ENCODE data around the gene IGFBP4. TPM values are rescaled to one million over a fixed set of nuclear protein-coding genes. Genes with fewer than 3 reads are reported as not detected.

The IGFBP4 gene
- total RNA-seq, 4 donors from 2014 or later, result 98.4 to 302 (median 166) TPM

- TF ChIP-seq POLR2AphosphoS5 (IDR thresholded peaks at IDR 0.05) (peak in 1 of 3 donors; percentile 26), CTCF (IDR thresholded peaks at IDR 0.05) (no peak), EP300 (IDR thresholded peaks at IDR 0.05; ENCODE audit: low read depth) (no peak), POLR2A (IDR thresholded peaks at IDR 0.05) (no peak)
- Histone ChIP-seq H3K36me3 (no peaks in the 10 kb centered on the region), H3K27ac (peak overlapping the region; percentile 61 to 85 (median 78)), H3K9me3 (no peaks in the 10 kb centered on the region), H3K4me3 (no peak overlapping the region), H3K4me1 (peaks cover 19 to 43% (median 27%) of the 10 kb centered on the region in 4 donors), H3K27me3 (no peaks in the 10 kb centered on the region)
- in situ Hi-C loops (cut with MboI; ENCODE audit: low pct_ligation_motif_present in 1 of 4, low pct_unique_long_range_greater_than_20kb in 1 of 4, low sequenced_read_pairs in 3 of 4) (no loop called here), intact Hi-C loops (cut with DNase I; ENCODE audit: low total_unique reads) (no loop called here)
- no peak for DNase-seq
- WGBS, 2 donors (ENCODE audit: low coverage in 1 of 2), result 74 to 76% methylated on average over 3 to 6 of the region's 6 CpGs
Observed at GRCh38 chr17:40471846-40472732, 28.8 kb downstream of the IGFBP4 start.

DNA sequence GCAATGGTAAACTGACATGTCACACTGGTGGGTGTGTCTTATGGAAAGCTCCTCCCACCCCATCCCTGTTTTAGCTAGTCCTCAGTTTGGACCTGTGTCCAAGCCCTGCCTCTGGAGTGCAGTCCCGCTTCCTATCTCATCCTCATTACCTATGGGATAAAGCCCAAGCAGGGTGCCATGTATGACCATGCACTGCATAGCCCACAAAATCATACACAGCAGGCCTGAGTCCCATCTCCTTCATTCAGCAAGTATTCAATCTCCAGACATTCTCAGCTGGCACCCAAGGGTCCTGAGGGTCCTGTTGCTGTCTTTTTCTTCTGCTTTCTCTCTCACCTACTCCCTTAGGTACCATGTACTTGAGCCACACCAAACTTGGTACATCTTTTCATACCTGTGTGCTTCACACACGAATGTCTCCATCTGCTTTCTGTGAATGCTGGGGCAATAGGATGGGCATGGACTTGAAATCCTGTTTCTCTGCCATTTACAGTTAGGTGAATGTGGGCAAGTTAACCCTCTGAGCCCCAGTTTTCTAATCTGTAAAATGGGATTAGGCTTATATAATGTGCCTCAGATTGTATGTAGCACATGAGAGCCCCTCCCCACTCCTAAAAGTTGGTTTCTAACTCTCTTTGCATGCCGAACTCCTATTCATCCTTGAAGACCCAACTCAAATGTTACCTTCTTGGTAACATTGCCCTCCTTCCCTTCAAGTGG is 29.6 kb downstream of the IGFBP4 start:
- 75 to 81% methylated on average over 2 to 3 of the region's 3 CpGs for WGBS, 2 donors (ENCODE audit: low coverage in 1 of 2)
- in situ Hi-C loops (cut with MboI; ENCODE audit: low pct_ligation_motif_present in 1 of 4, low pct_unique_long_range_greater_than_20kb in 1 of 4, low sequenced_read_pairs in 3 of 4) (no loop called here), intact Hi-C loops (cut with DNase I; ENCODE audit: low total_unique reads) (no loop called here)
- peaks cover 19 to 43% (median 27%) of the 10 kb centered on the region in 4 donors for H3K4me1 ChIP-seq
- no peak overlapping the region for H3K4me3 ChIP-seq
- no peak for DNase-seq
- no peaks in the 10 kb centered on the region for H3K9me3 ChIP-seq
- H3K27ac ChIP-seq, result peak overlapping the region; percentile 61 to 85 (median 78)
- no peak for TF ChIP-seq POLR2AphosphoS5 (IDR thresholded peaks at IDR 0.05)
- TF ChIP-seq EP300 (IDR thresholded peaks at IDR 0.05; ENCODE audit: low read depth), result no peak
- no peak for TF ChIP-seq POLR2A (IDR thresholded peaks at IDR 0.05)
- TF ChIP-seq CTCF (IDR thresholded peaks at IDR 0.05), result no peak
- no peaks in the 10 kb centered on the region for H3K36me3 ChIP-seq
- no peaks in the 10 kb centered on the region for H3K27me3 ChIP-seq

DNA sequence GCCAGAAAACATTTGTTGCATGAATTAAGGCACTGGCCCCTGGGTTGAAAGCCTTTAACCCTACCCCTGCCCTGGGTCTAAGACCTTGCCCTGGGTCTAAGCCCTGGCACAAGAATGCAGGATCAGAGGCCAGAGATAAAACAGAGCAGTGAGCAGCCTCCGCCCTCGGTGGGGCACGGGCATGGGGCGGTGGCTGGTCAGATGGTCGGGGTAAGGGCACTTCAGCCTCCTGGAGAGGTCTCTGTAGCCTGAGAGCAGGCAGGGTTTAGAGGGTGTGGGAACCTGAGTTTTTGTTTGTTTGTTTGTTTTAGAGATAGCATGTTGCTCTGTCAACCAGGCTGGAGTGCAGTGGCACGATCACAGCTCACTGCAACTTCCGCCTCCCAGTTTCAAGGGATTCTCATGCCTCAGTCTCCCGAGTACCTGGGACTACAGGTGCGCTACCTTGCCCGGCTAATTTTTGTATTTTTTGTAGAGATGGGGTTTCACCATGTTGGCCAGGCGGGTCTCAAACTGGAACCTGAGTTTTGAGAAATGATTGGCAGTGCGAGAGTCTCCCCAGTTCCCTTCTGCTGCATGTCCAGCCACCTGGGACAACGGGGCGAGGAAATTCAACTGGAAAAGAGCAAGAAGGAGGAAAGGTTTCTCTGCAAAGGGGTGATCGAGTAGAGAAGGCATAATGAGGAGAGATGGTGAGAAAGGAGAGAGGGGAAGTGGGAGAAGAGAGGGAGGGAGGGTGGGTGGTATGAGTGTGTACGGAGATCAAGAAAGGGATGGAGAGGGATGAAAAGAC is 30.5 kb downstream of the IGFBP4 start:
- Histone ChIP-seq H3K27ac (peak overlapping the region; percentile 61 to 85 (median 78)), H3K27me3 (no peaks in the 10 kb centered on the region), H3K9me3 (no peaks in the 10 kb centered on the region), H3K36me3 (no peaks in the 10 kb centered on the region), H3K4me3 (no peak overlapping the region), H3K4me1 (peaks cover 19 to 43% (median 27%) of the 10 kb centered on the region in 4 donors)
- no peak for TF ChIP-seq CTCF (IDR thresholded peaks at IDR 0.05)
- no peak for TF ChIP-seq POLR2A (IDR thresholded peaks at IDR 0.05)
- no peak for TF ChIP-seq EP300 (IDR thresholded peaks at IDR 0.05; ENCODE audit: low read depth)
- no peak for TF ChIP-seq POLR2AphosphoS5 (IDR thresholded peaks at IDR 0.05)
- DNase-seq, result no peak
- 75 to 93% methylated on average over 6 to 16 of the region's 16 CpGs for WGBS, 2 donors (ENCODE audit: low coverage in 1 of 2)
- in situ Hi-C loops (cut with MboI; ENCODE audit: low pct_ligation_motif_present in 1 of 4, low pct_unique_long_range_greater_than_20kb in 1 of 4, low sequenced_read_pairs in 3 of 4) (no loop called here), intact Hi-C loops (cut with DNase I; ENCODE audit: low total_unique reads) (no loop called here)
